ENCODE data around the gene APBB2. TPM values are rescaled to one million over a fixed set of nuclear protein-coding genes. Genes with fewer than 3 reads are reported as not detected.

The APBB2 gene
- total and polyA plus RNA-seq, 2 donors (not counting 1 experiment from before 2014, with no cell fraction given) = 4.4 to 15.8 TPM

DNA sequence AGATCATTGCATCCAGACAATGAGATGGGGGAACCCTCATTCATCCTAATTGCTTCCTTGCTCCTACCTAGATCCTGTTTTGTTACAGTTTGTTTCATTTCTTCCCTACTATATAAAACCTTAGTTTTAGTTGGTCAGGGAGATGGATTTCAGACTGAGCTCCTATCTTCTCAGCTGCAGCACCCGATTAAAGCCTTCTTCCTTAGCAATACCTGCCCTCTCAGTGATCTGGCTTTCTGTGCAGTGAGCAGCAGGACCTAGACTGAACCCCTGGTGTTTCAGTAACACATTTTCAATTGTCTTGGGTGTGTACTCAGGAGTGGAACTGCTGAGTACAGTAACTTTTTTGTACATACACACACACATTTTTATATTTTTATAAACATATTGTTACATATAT is 187.4 kb downstream of the APBB2 start:
- TF ChIP-seq, protein P1, sequence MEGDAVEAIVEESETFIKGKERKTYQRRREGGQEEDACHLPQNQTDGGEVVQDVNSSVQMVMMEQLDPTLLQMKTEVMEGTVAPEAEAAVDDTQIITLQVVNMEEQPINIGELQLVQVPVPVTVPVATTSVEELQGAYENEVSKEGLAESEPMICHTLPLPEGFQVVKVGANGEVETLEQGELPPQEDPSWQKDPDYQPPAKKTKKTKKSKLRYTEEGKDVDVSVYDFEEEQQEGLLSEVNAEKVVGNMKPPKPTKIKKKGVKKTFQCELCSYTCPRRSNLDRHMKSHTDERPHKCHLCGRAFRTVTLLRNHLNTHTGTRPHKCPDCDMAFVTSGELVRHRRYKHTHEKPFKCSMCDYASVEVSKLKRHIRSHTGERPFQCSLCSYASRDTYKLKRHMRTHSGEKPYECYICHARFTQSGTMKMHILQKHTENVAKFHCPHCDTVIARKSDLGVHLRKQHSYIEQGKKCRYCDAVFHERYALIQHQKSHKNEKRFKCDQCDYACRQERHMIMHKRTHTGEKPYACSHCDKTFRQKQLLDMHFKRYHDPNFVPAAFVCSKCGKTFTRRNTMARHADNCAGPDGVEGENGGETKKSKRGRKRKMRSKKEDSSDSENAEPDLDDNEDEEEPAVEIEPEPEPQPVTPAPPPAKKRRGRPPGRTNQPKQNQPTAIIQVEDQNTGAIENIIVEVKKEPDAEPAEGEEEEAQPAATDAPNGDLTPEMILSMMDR (IDR thresholded peaks at IDR 0.05) = no peak
- TF ChIP-seq EZH2 (IDR thresholded peaks at IDR 0.05; ENCODE audit: borderline replicate concordance, insufficient read depth, low read depth, low read length, poor library complexity, severe bottlenecking) = no peak
- Histone ChIP-seq H3K9me3 (ENCODE audit: control extremely low read depth in 1 of 3, control insufficient read depth in 2 of 3, insufficient read depth in 1 of 3, low read length in 2 of 3) (peaks cover 1 to 27% (median 18%) of the 10 kb centered on the region in 3 donors), H3K4me2 (replicated peaks; ENCODE audit: low read depth, low read length, poor library complexity, severe bottlenecking) (no peak overlapping the region), H3K36me3 (replicated peaks in 1 of 2; ENCODE audit: control extremely low read depth in 1 of 2, control insufficient read depth in 1 of 2, extremely low read depth in 1 of 2, insufficient read depth in 2 of 2, low read length in 1 of 2) (no peaks in the 10 kb centered on the region), H3K27ac (ENCODE audit: low read length in 2 of 2) (no peak overlapping the region), H3K4me1 (ENCODE audit: control insufficient read depth in 2 of 2, insufficient read depth in 2 of 2, low read length in 2 of 2) (no peaks in the 10 kb centered on the region), H3K9ac (ENCODE audit: low read length) (no peak overlapping the region), H3K27me3 (replicated peaks in 1 of 4; ENCODE audit: control extremely low read depth in 1 of 4, control insufficient read depth in 3 of 4, insufficient read depth in 4 of 4, low read length in 3 of 4) (no peaks in the 10 kb centered on the region), H2AFZ (ENCODE audit: insufficient read depth, low read depth, low read length, poor library complexity, severe bottlenecking) (no peak overlapping the region), H3K4me3 (ENCODE audit: control extremely low read depth in 1 of 5, extremely low read depth in 1 of 5, insufficient read depth in 1 of 5, low read depth in 2 of 5, low read length in 4 of 5) (no peak overlapping the region), H3K79me2 (ENCODE audit: control insufficient read depth, insufficient read depth, low read length) (no peaks in the 10 kb centered on the region), H4K20me1 (ENCODE audit: control insufficient read depth, insufficient read depth, low read length, poor library complexity, severe bottlenecking) (no peaks in the 10 kb centered on the region)
- Mint-ChIP-seq H3K9me3 (ENCODE audit: insufficient read depth) (peaks cover 14% of the 10 kb centered on the region), H3K27ac (no peak overlapping the region), H3K4me1 (no peaks in the 10 kb centered on the region), H3K4me3 (no peak overlapping the region), H3K27me3 (no peaks in the 10 kb centered on the region)
- CTCF ChIA-PET = no interaction called here
- intact Hi-C loops (cut with micrococcal nuclease) = no loop called here
- POLR2A ChIA-PET = no interaction called here
- no peak for ATAC-seq (ENCODE audit: low read depth)
- no peak for DNase-seq
- no CpG with 5 or more reads among the region's 1 CpG for WGBS (ENCODE audit: insufficient coverage)

DNA sequence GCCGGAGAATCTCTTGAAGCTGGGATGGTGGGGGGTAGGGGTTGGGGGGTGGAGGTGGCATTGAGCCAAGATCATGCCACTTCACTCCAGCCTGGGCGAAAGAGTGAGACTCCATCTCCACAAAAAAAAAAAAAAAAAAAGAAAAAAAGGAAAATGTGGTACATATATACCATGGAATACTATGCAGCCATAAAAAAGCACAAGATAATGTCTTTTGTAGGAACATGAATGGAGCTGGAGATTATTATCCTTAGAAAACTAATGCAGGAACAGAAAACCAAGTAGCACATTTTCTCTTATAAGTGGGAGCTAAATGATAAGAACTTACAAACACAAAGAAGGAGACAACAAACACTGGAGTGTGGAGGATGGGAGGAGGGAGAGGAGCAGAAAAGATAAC is 188.5 kb downstream of the APBB2 start:
- Histone ChIP-seq H3K27me3 (replicated peaks in 1 of 4; ENCODE audit: control extremely low read depth in 1 of 4, control insufficient read depth in 3 of 4, insufficient read depth in 4 of 4, low read length in 3 of 4) (no peaks in the 10 kb centered on the region), H3K36me3 (replicated peaks in 1 of 2; ENCODE audit: control extremely low read depth in 1 of 2, control insufficient read depth in 1 of 2, extremely low read depth in 1 of 2, insufficient read depth in 2 of 2, low read length in 1 of 2) (no peaks in the 10 kb centered on the region), H3K9ac (ENCODE audit: low read length) (no peak overlapping the region), H3K4me2 (replicated peaks; ENCODE audit: low read depth, low read length, poor library complexity, severe bottlenecking) (no peak overlapping the region), H3K4me1 (ENCODE audit: control insufficient read depth in 2 of 2, insufficient read depth in 2 of 2, low read length in 2 of 2) (no peaks in the 10 kb centered on the region), H3K79me2 (ENCODE audit: control insufficient read depth, insufficient read depth, low read length) (no peaks in the 10 kb centered on the region), H2AFZ (ENCODE audit: insufficient read depth, low read depth, low read length, poor library complexity, severe bottlenecking) (no peak overlapping the region), H3K27ac (ENCODE audit: low read length in 2 of 2) (no peak overlapping the region), H3K9me3 (ENCODE audit: control extremely low read depth in 1 of 3, control insufficient read depth in 2 of 3, insufficient read depth in 1 of 3, low read length in 2 of 3) (peaks cover 1 to 27% (median 21%) of the 10 kb centered on the region in 3 donors), H4K20me1 (ENCODE audit: control insufficient read depth, insufficient read depth, low read length, poor library complexity, severe bottlenecking) (no peaks in the 10 kb centered on the region), H3K4me3 (ENCODE audit: control extremely low read depth in 1 of 5, extremely low read depth in 1 of 5, insufficient read depth in 1 of 5, low read depth in 2 of 5, low read length in 4 of 5) (no peak overlapping the region)
- peaks cover 16% of the 10 kb centered on the region for H3K9me3 Mint-ChIP-seq (ENCODE audit: insufficient read depth)
- intact Hi-C loops (cut with micrococcal nuclease) = no loop called here
- H3K27me3 Mint-ChIP-seq = no peaks in the 10 kb centered on the region
- no peak for DNase-seq
- no peaks in the 10 kb centered on the region for H3K4me1 Mint-ChIP-seq
- no CpG with 5 or more reads among the region's 2 CpGs for WGBS (ENCODE audit: insufficient coverage)
- ChIA-PET POLR2A (no interaction called here), CTCF (no interaction called here)
- H3K27ac Mint-ChIP-seq = no peak overlapping the region
- ATAC-seq (ENCODE audit: low read depth) = no peak
- no peak overlapping the region for H3K4me3 Mint-ChIP-seq
- no peak for TF ChIP-seq EZH2 (IDR thresholded peaks at IDR 0.05; ENCODE audit: borderline replicate concordance, insufficient read depth, low read depth, low read length, poor library complexity, severe bottlenecking)
- TF ChIP-seq, protein P1 (IDR thresholded peaks at IDR 0.05) = no peak
